ENCODE results near the gene TREML1. TPM values are rescaled to one million over a fixed set of nuclear protein-coding genes. Genes with fewer than 3 reads are reported as not detected.

The TREML1 gene
- total and polyA plus RNA-seq, 2 of the 4 experiments (the other 2 are of a cell fraction) = not detected

DNA sequence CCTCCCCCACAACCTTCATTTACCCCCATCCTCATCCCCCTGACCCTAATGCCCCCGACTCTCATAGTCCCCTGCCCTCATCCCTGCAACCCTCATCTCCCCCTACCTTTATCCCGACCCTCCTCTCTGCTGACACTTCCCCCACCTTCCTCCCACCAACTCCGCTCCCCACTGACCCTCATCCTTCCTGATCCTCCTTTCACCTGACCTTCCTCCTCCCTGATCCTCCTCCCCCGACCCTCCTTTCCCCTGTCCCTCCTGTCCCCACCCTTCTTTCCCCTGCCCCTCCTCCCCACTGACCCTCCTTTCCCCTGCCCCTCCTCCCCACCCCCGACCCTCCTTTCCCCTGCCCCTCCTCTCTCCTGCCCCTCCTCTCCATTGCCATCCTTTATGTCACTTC lies 39.7 kb upstream of the TREML1 start:
- H4K5ac ChIP-seq (ENCODE audit: low read depth, low read length) = no peak overlapping the region
- no peak overlapping the region for H2BK15ac ChIP-seq (ENCODE audit: low read depth, low read length)
- TF ChIP-seq RCOR1 (IDR thresholded peaks at IDR 0.05; ENCODE audit: insufficient replicate concordance, low read length) = no peak
- no peak for TF ChIP-seq SMC3 (IDR thresholded peaks at IDR 0.05; ENCODE audit: low read depth, low read length)
- TF ChIP-seq POLR2A (IDR thresholded peaks at IDR 0.05; ENCODE audit: low read depth, low read length) = no peak
- TF ChIP-seq, protein P1, sequence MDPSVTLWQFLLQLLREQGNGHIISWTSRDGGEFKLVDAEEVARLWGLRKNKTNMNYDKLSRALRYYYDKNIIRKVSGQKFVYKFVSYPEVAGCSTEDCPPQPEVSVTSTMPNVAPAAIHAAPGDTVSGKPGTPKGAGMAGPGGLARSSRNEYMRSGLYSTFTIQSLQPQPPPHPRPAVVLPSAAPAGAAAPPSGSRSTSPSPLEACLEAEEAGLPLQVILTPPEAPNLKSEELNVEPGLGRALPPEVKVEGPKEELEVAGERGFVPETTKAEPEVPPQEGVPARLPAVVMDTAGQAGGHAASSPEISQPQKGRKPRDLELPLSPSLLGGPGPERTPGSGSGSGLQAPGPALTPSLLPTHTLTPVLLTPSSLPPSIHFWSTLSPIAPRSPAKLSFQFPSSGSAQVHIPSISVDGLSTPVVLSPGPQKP (IDR thresholded peaks at IDR 0.05; ENCODE audit: borderline replicate concordance, low read depth, low read length) = no peak
- no peak for TF ChIP-seq NFE2L2 (IDR thresholded peaks at IDR 0.05; ENCODE audit: low read depth, low read length)
- no peak for TF ChIP-seq CEBPB (IDR thresholded peaks at IDR 0.05; ENCODE audit: low read depth, low read length)
- no peak for TF ChIP-seq MAFK (IDR thresholded peaks at IDR 0.05; ENCODE audit: low read depth, low read length)
- TF ChIP-seq FOS (IDR thresholded peaks at IDR 0.05; ENCODE audit: low read depth, low read length) = no peak
- TF ChIP-seq, protein P2, sequence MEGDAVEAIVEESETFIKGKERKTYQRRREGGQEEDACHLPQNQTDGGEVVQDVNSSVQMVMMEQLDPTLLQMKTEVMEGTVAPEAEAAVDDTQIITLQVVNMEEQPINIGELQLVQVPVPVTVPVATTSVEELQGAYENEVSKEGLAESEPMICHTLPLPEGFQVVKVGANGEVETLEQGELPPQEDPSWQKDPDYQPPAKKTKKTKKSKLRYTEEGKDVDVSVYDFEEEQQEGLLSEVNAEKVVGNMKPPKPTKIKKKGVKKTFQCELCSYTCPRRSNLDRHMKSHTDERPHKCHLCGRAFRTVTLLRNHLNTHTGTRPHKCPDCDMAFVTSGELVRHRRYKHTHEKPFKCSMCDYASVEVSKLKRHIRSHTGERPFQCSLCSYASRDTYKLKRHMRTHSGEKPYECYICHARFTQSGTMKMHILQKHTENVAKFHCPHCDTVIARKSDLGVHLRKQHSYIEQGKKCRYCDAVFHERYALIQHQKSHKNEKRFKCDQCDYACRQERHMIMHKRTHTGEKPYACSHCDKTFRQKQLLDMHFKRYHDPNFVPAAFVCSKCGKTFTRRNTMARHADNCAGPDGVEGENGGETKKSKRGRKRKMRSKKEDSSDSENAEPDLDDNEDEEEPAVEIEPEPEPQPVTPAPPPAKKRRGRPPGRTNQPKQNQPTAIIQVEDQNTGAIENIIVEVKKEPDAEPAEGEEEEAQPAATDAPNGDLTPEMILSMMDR (conservative IDR thresholded peaks at IDR 0.05; ENCODE audit: low read depth, low read length) = no peak
- TF ChIP-seq, protein P3, sequence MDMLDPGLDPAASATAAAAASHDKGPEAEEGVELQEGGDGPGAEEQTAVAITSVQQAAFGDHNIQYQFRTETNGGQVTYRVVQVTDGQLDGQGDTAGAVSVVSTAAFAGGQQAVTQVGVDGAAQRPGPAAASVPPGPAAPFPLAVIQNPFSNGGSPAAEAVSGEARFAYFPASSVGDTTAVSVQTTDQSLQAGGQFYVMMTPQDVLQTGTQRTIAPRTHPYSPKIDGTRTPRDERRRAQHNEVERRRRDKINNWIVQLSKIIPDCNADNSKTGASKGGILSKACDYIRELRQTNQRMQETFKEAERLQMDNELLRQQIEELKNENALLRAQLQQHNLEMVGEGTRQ (IDR thresholded peaks at IDR 0.05; ENCODE audit: low read depth, low read length) = no peak
- no peak for TF ChIP-seq RAD21 (IDR thresholded peaks at IDR 0.05; ENCODE audit: low read length)
- CTCF ChIA-PET = no interaction called here
- no peaks in the 10 kb centered on the region for H3K4me1 ChIP-seq (ENCODE audit: control insufficient read depth, insufficient read depth, low read length)
- no peak overlapping the region for H3K4me2 ChIP-seq (ENCODE audit: low read depth, low read length)
- no peak overlapping the region for H3K4ac ChIP-seq (ENCODE audit: low read depth, low read length)
- H3K56ac ChIP-seq (ENCODE audit: extremely low read depth, insufficient read depth, low read length) = no peak overlapping the region
- H3K9ac ChIP-seq (ENCODE audit: low read depth, low read length) = no peak overlapping the region
- H3K9me3 ChIP-seq (ENCODE audit: control insufficient read depth, insufficient read depth, low read length) = peaks cover 3% of the 10 kb centered on the region
- ATAC-seq (ENCODE audit: low read depth) = no peak
- no peak overlapping the region for H2AFZ ChIP-seq (replicated peaks; ENCODE audit: low read length, poor library complexity)
- 20% methylated on average over 1 of the region's 5 CpGs; no CpG with 5 or more reads in 1 of the 2 experiments for WGBS, 2 experiments (ENCODE audit: extremely low coverage in 2 of 2, insufficient read length in 1 of 2)
- H3K36me3 ChIP-seq (ENCODE audit: control insufficient read depth, insufficient read depth, low read length) = no peaks in the 10 kb centered on the region
- H3K18ac ChIP-seq (ENCODE audit: low read depth, low read length) = no peak overlapping the region
- dilution Hi-C loops (cut with HindIII; ENCODE audit: low sequenced_read_pairs, unreplicated experiment) = no loop called here
- H4K91ac ChIP-seq (ENCODE audit: insufficient read depth, low read depth, low read length) = no peak overlapping the region
- no peaks in the 10 kb centered on the region for H3K9me1 ChIP-seq (ENCODE audit: insufficient read depth, low read length)
- no peaks in the 10 kb centered on the region for H3K79me1 ChIP-seq (ENCODE audit: low read depth in 1 of 2, low read length in 2 of 2)
- in situ Hi-C loops (cut with MboI; ENCODE audit: low sequenced_read_pairs) = no loop called here
- intact Hi-C loops (cut with micrococcal nuclease) = no loop called here
- POLR2A ChIA-PET (ENCODE audit: unreplicated experiment) = no interaction called here
- H3K27ac ChIP-seq (ENCODE audit: insufficient read depth, low read length) = no peak overlapping the region
- no peak overlapping the region for H2BK20ac ChIP-seq (ENCODE audit: low read depth, low read length)
- no peak overlapping the region for H2AK9ac ChIP-seq (replicated peaks; ENCODE audit: low read depth, low read length, poor library complexity)
- peaks cover 12% of the 10 kb centered on the region for H3K27me3 ChIP-seq (ENCODE audit: control insufficient read depth, insufficient read depth, low read length)
- no peaks in the 10 kb centered on the region for H4K20me1 ChIP-seq (ENCODE audit: insufficient read depth, low read length)
- H3K14ac ChIP-seq (replicated peaks; ENCODE audit: low read depth, low read length) = no peak overlapping the region
- no peak overlapping the region for H3K4me3 ChIP-seq (ENCODE audit: insufficient read depth, low read depth, low read length)
- BruUV-seq (replicated peaks) = no TSS peak
- H2BK120ac ChIP-seq (ENCODE audit: low read depth, low read length) = no peak overlapping the region
- H4K8ac ChIP-seq (ENCODE audit: low read depth in 2 of 2, low read length in 2 of 2) = no peak overlapping the region
- no peak overlapping the region for H2BK5ac ChIP-seq (ENCODE audit: low read depth, low read length, poor library complexity, severe bottlenecking)
- H2AK5ac ChIP-seq (ENCODE audit: low read depth, low read length) = no peak overlapping the region
- H3K23ac ChIP-seq (ENCODE audit: low read depth, low read length) = no peak overlapping the region
- DNase-seq = no peak

Measured in IMR-90 (cell line).